SK-N-SH (cell line): ENCODE data around the gene CLSTN2. TPM values are rescaled to one million over a fixed set of nuclear protein-coding genes. Genes with fewer than 3 reads are reported as not detected.

ENCODE experiments used
- CTCF ChIA-PET: fragments of 300-600, 350-600 bp; formaldehyde crosslinking; extraction: SDS; loops from one replicate; lab custom pipeline; 2021; lab: Yijun Ruan, JAX
- POLR2A ChIA-PET: fragments of 350-600 bp; sonication (Branson Sonifier 250); formaldehyde crosslinking; extraction: SDS; loops from one replicate; lab custom pipeline; 2020; ENCODE audit warnings: antibody characterized with exemption, inconsistent platforms; lab: Yijun Ruan, JAX
- DNase-seq: peaks from one replicate; pipeline ENCODE4 v3.0.0; 2012
- H2AFZ ChIP-seq: fragments of 200-600 bp; sonication (generic); 2 replicates; pipeline ENCODE4 v1.8.1; 2016; ENCODE audit warnings: antibody characterized with exemption, mild to moderate bottlenecking, low read depth
- H3F3A ChIP-seq: fragments of 200-600 bp; sonication (generic); replicated peaks from 2 replicates; pipeline ENCODE3; 2016; ENCODE audit warnings: antibody characterized with exemption, mild to moderate bottlenecking; ENCODE audit not compliant: insufficient read depth
- H3K27ac ChIP-seq, 2 experiments: fragments of 200-500 bp in 1 of 2; fragments of 200-600 bp in 1 of 2; sonication (Bioruptor generic) in 1 of 2; sonication (generic), shearing (Covaris generic) in 1 of 2; 2 replicates each; pipeline versions ENCODE4 v1.5.1 to v1.6.1; 2014 to 2016; ENCODE audit warnings: low read depth in 2 of 2, inconsistent platforms in 1 of 2, low read length in 1 of 2, mild to moderate bottlenecking in 1 of 2, mixed read lengths in 1 of 2
- H3K27me3 ChIP-seq: fragments of 200-600 bp; sonication (generic), shearing (Covaris generic); 2 replicates; pipeline ENCODE4 v1.6.1; 2016; ENCODE audit warnings: mixed run types; ENCODE audit not compliant: insufficient read depth
- H3K36me3 ChIP-seq, 2 experiments: fragments of 200-500 bp in 1 of 2; fragments of 200-600 bp in 1 of 2; sonication (Bioruptor generic) in 1 of 2; sonication (generic) in 1 of 2; replicated peaks in 1 of 2; 2 replicates each; pipeline versions ENCODE3 to v1.5.1; 2014 to 2016; ENCODE audit warnings: low read length in 1 of 2, mild to moderate bottlenecking in 1 of 2; ENCODE audit not compliant: insufficient read depth in 2 of 2, control insufficient read depth in 1 of 2
- H3K4me1 ChIP-seq, 2 experiments: fragments of 200-500 bp in 1 of 2; fragments of 200-600 bp in 1 of 2; sonication (Bioruptor generic) in 1 of 2; sonication (generic), shearing (Covaris generic) in 1 of 2; 2 replicates each; pipeline versions ENCODE4 v1.5.1 to v1.6.1; 2014 to 2016; ENCODE audit warnings: low read depth in 1 of 2, low read length in 1 of 2, mixed run types in 1 of 2; ENCODE audit not compliant: insufficient read depth in 2 of 2, control insufficient read depth in 1 of 2
- H3K4me2 ChIP-seq: fragments of 200-600 bp; sonication (generic), shearing (Covaris generic); 2 replicates; pipeline ENCODE4 v1.6.1; 2017; ENCODE audit warnings: mixed run types
- H3K4me3 ChIP-seq, 2 experiments: fragments of 200-500 bp in 1 of 2; fragments of 200-600 bp in 1 of 2; sonication (Bioruptor generic) in 1 of 2; sonication (generic), shearing (Covaris generic) in 1 of 2; 2 replicates each; pipeline versions ENCODE4 v1.5.1 to v1.8.1; 2014 to 2016; ENCODE audit warnings: low read depth in 2 of 2, inconsistent platforms in 1 of 2, low read length in 1 of 2, mild to moderate bottlenecking in 1 of 2, mixed read lengths in 1 of 2, moderate library complexity in 1 of 2
- H3K79me2 ChIP-seq: fragments of 200-600 bp; sonication (generic); 2 replicates; pipeline ENCODE4 v1.8.1; 2017; ENCODE audit warnings: mild to moderate bottlenecking; ENCODE audit not compliant: insufficient read depth
- H3K9ac ChIP-seq: fragments of 200-600 bp; sonication (generic); 2 replicates; pipeline ENCODE4 v1.6.1; 2017; ENCODE audit warnings: mixed run types
- H3K9me2 ChIP-seq: fragments of 200-600 bp; sonication (generic); 2 replicates; pipeline ENCODE4 v1.6.1; 2017; ENCODE audit warnings: mixed run types
- H3K9me3 ChIP-seq: fragments of 200-600 bp; sonication (generic); 2 replicates; pipeline ENCODE4 v1.6.1; 2017; ENCODE audit warnings: mixed run types, mild to moderate bottlenecking, moderate library complexity
- H4K20me1 ChIP-seq: fragments of 200-600 bp; sonication (generic); 2 replicates; pipeline ENCODE4 v1.6.1; 2017; ENCODE audit warnings: mild to moderate bottlenecking, mixed run types; ENCODE audit not compliant: insufficient read depth
- ELF1 ChIP-seq: IDR thresholded peaks from 2 replicates; pipeline ENCODE4 v1.4.0; 2012
- EP300 ChIP-seq, 2 experiments: IDR thresholded peaks; 2 replicates each; pipeline versions ENCODE4 v1.4.0 to v1.6.1; 2012; ENCODE audit warnings: borderline replicate concordance in 1 of 2, low read depth in 1 of 2, low read length in 1 of 2
- EZH2phosphoT487 ChIP-seq: fragments of 200-600 bp; sonication (generic); IDR thresholded peaks from 2 replicates; pipeline ENCODE4 v1.6.1; 2017; ENCODE audit warnings: low read depth, mixed run types, mild to moderate bottlenecking, antibody characterized with exemption, moderate library complexity, borderline replicate concordance
- GABPA ChIP-seq: IDR thresholded peaks from 2 replicates; pipeline ENCODE4 v1.4.0; 2012; ENCODE audit warnings: low read depth, mild to moderate bottlenecking
- MEF2A ChIP-seq: IDR thresholded peaks from 2 replicates; pipeline ENCODE4 v1.4.0; 2012; ENCODE audit warnings: low read depth, borderline replicate concordance
- POLR2AphosphoS5 ChIP-seq: IDR thresholded peaks from 2 replicates; pipeline ENCODE4 v1.6.1; 2012; ENCODE audit warnings: low read depth, low read length
- RAD21 ChIP-seq: IDR thresholded peaks from 2 replicates; pipeline ENCODE4 v1.6.1; 2012; ENCODE audit warnings: mild to moderate bottlenecking, low read length
- TCF12 ChIP-seq: IDR thresholded peaks from 2 replicates; pipeline ENCODE4 v1.4.0; 2012
- WGBS: methylation state at CpG from one replicate; pipeline ENCODE4 v1.1.6; 2017; ENCODE audit warnings: low lambda C conversion rate; 5-methylcytosine and 5-hydroxymethylcytosine counted together
- polyA plus RNA-seq, 3 experiments: library from polyadenylated mRNA; depleted of rRNA; stranded (reverse); fragments of >200 nt; gene quantifications; 2 replicates each; pipeline ENCODE4 v1.2.3, GENCODE V29; 2012
- TF ChIP-seq, protein P1 (sequence below): IDR thresholded peaks from 2 replicates; pipeline ENCODE4; 2012
- TF ChIP-seq, protein P2 (sequence below): IDR thresholded peaks from 2 replicates; pipeline ENCODE4 v1.6.1; 2012; ENCODE audit warnings: mild to moderate bottlenecking, low read depth, low read length, moderate library complexity
- TF ChIP-seq, protein P3 (sequence below): IDR thresholded peaks from 2 replicates; pipeline ENCODE4 v1.4.0; 2012; ENCODE audit warnings: low read depth, borderline replicate concordance
- TF ChIP-seq, protein P4 (sequence below): IDR thresholded peaks from 2 replicates; pipeline ENCODE4 v1.4.0; 2012; ENCODE audit warnings: low read depth, borderline replicate concordance
- TF ChIP-seq, protein P5 (sequence below): IDR thresholded peaks from 2 replicates; pipeline ENCODE4 v1.4.0; 2012; ENCODE audit warnings: low read depth

CLSTN2 gene
- polyA plus RNA-seq, 1 of the 3 experiments (the other 2 are of a cell fraction) = 0.02 TPM

DNA sequence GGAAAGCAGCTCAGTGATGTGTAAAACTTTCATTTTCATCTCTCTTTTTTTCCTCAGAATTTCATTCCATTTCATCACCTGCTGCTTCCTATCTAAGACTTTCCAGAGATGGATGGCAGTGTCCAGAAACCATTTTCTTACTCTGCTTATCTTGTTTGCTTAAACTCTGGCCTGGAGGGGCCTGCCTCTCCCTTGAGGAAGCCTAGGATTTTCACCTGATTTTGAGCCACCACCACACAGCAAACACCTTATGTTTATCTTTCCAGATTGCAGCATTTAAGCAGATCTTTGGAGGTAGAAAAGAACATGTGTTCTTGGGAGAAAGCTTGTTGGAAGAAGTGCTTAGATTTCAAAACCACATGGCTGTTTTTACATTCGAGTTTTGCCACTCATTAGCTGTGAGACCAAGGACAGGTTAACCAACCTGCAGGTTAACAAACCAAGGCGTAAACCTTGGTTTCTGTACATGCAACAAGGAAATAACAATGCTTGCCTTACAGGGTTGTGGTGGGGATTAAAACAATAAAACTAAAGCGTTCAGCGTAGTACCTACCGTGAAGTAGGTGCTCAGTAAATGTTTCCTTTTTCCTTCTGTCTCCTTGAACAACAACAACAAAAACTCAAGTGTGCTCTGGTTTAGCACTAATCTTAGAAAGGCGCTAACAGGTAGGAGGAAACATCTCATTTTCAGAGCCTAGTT is 120.3 kb downstream of the CLSTN2 start:
- 55% methylated on average over 6 of the region's 6 CpGs for WGBS

DNA sequence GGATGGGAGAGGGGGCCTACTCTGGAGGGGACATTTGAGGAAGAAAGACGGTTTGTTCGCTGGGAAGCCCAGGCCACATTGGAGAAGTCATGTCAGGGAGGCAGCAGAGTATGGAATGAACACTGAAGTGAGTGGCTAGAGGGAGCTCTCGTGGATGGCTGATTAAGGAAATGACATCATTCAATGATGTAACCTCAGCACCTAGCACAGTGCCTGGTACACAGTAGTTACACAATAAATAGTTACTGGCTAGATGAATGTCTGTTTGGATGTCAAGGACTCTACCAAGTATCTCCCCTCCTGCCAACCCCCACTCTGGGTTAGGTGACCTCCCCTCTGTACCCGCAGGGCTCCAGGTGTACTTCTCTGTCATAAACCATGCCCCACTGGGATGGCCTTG is 121.1 kb downstream of the CLSTN2 start:
- ChIA-PET POLR2A (no interaction called here), CTCF (interaction anchor here (1.4 kb wide), 1 partner anchor 69 kb away, joined by 3 read pairs; no protein-coding TSS in a partner anchor)
- no peak for DNase-seq
- Histone ChIP-seq H3K4me2 (no peak overlapping the region), H3K27me3 (no peaks in the 10 kb centered on the region), H3K9me3 (no peaks in the 10 kb centered on the region), H3K4me1 (peaks cover 0 to 13% of the 10 kb centered on the region in 2 experiments; a peak in 1 of 4 replicates), H3K4me3 (no peak overlapping the region), H3K36me3 (no peaks in the 10 kb centered on the region), H3K9me2 (no peaks in the 10 kb centered on the region), H3K9ac (no peak overlapping the region), H3K79me2 (no peaks in the 10 kb centered on the region), H3K27ac (no peak overlapping the region), H2AFZ (no peak overlapping the region), H3F3A (no peaks in the 10 kb centered on the region), H4K20me1 (no peaks in the 10 kb centered on the region)
- WGBS = 26% methylated on average over 4 of the region's 4 CpGs
- TF ChIP-seq, protein P1, sequence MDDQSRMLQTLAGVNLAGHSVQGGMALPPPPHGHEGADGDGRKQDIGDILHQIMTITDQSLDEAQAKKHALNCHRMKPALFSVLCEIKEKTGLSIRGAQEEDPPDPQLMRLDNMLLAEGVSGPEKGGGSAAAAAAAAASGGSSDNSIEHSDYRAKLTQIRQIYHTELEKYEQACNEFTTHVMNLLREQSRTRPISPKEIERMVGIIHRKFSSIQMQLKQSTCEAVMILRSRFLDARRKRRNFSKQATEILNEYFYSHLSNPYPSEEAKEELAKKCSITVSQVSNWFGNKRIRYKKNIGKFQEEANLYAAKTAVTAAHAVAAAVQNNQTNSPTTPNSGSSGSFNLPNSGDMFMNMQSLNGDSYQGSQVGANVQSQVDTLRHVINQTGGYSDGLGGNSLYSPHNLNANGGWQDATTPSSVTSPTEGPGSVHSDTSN = no peak
- TF ChIP-seq, protein P2, sequence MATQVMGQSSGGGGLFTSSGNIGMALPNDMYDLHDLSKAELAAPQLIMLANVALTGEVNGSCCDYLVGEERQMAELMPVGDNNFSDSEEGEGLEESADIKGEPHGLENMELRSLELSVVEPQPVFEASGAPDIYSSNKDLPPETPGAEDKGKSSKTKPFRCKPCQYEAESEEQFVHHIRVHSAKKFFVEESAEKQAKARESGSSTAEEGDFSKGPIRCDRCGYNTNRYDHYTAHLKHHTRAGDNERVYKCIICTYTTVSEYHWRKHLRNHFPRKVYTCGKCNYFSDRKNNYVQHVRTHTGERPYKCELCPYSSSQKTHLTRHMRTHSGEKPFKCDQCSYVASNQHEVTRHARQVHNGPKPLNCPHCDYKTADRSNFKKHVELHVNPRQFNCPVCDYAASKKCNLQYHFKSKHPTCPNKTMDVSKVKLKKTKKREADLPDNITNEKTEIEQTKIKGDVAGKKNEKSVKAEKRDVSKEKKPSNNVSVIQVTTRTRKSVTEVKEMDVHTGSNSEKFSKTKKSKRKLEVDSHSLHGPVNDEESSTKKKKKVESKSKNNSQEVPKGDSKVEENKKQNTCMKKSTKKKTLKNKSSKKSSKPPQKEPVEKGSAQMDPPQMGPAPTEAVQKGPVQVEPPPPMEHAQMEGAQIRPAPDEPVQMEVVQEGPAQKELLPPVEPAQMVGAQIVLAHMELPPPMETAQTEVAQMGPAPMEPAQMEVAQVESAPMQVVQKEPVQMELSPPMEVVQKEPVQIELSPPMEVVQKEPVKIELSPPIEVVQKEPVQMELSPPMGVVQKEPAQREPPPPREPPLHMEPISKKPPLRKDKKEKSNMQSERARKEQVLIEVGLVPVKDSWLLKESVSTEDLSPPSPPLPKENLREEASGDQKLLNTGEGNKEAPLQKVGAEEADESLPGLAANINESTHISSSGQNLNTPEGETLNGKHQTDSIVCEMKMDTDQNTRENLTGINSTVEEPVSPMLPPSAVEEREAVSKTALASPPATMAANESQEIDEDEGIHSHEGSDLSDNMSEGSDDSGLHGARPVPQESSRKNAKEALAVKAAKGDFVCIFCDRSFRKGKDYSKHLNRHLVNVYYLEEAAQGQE = no peak
- TF ChIP-seq TCF12 (no peak), POLR2AphosphoS5 (no peak), GABPA (no peak), RAD21 (no peak)
- TF ChIP-seq, protein P3, sequence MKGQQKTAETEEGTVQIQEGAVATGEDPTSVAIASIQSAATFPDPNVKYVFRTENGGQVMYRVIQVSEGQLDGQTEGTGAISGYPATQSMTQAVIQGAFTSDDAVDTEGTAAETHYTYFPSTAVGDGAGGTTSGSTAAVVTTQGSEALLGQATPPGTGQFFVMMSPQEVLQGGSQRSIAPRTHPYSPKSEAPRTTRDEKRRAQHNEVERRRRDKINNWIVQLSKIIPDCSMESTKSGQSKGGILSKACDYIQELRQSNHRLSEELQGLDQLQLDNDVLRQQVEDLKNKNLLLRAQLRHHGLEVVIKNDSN = no peak
- TF ChIP-seq, protein P4, sequence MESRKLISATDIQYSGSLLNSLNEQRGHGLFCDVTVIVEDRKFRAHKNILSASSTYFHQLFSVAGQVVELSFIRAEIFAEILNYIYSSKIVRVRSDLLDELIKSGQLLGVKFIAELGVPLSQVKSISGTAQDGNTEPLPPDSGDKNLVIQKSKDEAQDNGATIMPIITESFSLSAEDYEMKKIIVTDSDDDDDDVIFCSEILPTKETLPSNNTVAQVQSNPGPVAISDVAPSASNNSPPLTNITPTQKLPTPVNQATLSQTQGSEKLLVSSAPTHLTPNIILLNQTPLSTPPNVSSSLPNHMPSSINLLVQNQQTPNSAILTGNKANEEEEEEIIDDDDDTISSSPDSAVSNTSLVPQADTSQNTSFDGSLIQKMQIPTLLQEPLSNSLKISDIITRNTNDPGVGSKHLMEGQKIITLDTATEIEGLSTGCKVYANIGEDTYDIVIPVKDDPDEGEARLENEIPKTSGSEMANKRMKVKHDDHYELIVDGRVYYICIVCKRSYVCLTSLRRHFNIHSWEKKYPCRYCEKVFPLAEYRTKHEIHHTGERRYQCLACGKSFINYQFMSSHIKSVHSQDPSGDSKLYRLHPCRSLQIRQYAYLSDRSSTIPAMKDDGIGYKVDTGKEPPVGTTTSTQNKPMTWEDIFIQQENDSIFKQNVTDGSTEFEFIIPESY = no peak

More for the DNA sequence above, 120.3 kb downstream of the CLSTN2 start:
- Histone ChIP-seq H3K9me2 (no peaks in the 10 kb centered on the region), H3K27ac (no peak overlapping the region), H3K9me3 (no peaks in the 10 kb centered on the region), H3K4me2 (no peak overlapping the region), H3K36me3 (no peaks in the 10 kb centered on the region), H3K4me1 (peaks cover 0 to 13% of the 10 kb centered on the region in 2 experiments; a peak in 1 of 4 replicates), H3K27me3 (no peaks in the 10 kb centered on the region), H3F3A (no peaks in the 10 kb centered on the region), H2AFZ (no peak overlapping the region), H4K20me1 (no peaks in the 10 kb centered on the region), H3K79me2 (no peaks in the 10 kb centered on the region), H3K4me3 (no peak overlapping the region), H3K9ac (no peak overlapping the region)
- DNase-seq = no peak
- ChIA-PET POLR2A (no interaction called here), CTCF (interaction anchor here (1.4 to 1.7 kb wide), 2 partner anchors 68 to 117 kb away, joined by 3 to 7 read pairs; no protein-coding TSS in a partner anchor)
- TF ChIP-seq, protein P2 = no peak
- TF ChIP-seq MEF2A (no peak), POLR2AphosphoS5 (no peak), EP300 (IDR thresholded peaks at IDR 0.05; ENCODE audit: borderline replicate concordance in 1 of 2, low read depth in 1 of 2, low read length in 1 of 2) (no peak), ELF1 (no peak), EZH2phosphoT487 (no peak)
- TF ChIP-seq, protein P5, sequence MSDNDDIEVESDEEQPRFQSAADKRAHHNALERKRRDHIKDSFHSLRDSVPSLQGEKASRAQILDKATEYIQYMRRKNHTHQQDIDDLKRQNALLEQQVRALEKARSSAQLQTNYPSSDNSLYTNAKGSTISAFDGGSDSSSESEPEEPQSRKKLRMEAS = no peak
